Activated CD8-positive, alpha-beta memory T cell treated with anti-CD3 and anti-CD28 coated beads, Interleukin-2, amount 50 U/mL, for 1 hour (primary cell): ENCODE data around the gene IL32.

ENCODE experiments used
- DNase-seq: peaks from one replicate; pipeline ENCODE4 v3.0.0-alpha.2; 2020; ENCODE audit errors: extremely low read depth

IL32 gene

DNA sequence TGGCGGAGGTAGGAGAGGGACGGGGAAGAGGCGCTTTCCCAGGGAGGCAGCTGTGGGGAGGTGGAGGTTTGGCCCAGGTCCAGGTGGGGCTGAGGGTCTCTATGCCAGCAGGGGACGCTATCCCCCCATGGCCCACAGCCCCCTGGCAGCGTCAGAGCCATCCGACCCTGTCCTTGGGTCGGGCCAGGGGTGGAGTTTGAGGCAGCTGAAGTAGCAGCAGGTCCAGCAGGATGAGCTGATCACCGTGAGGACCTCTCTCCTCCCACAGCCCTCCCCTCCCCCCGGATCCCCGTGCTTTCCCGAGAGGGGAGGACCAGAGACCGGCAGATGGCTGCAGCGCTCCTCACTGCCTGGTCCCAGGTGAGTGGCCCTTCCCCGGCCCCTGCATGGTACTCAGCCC is 50.1 kb downstream of the IL32 start:
- no peak for DNase-seq

- no peak for DNase-seq
Measured at GRCh38 chr16:3118204-3118790, 52.9 kb downstream of the IL32 start.

GRCh38 chr16:3118846-3119245 is 53.4 kb downstream of the IL32 start:
- no peak for DNase-seq
